ENCODE measurements around the gene NDUFB2.

The NDUFB2 gene

DNA sequence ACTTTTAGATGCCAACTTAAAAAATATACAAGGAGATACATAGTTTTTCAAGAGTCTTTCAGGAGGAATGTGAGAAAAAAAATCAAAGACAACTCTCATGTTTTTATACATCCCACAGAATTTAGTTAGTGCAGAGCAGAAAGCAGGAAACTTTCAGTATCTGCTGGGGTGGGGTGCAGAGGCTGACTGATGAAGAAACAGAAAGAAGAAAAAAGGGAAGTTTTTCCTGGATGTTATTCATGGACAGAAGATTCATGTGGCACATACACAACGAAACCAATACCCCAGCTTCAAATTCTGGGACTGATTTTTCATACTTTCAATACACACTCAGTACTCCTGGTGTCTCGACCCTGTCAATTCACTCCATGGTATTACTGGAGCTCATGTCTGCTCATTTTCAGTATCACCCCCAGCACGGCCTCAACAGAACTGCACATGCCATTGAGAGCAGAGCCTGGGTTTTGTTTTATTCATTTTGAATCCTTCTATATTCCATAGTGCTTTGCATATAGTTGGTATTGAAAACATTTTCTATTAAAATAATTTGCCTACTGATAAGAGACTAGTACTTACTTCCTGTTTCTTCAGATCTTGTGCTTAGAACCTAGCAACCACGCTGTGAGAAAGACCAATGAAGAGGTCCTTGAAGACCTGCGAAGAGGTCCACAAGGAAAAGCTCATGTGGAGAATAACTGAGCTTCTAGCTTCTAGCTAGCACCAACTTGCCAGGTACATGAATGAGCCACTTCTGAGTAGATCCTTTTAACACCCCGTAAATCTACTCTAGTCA is 49.0 kb downstream of the NDUFB2 start:
- DNase-seq, result peak; percentile 53 to 67 (median 56)

DNA sequence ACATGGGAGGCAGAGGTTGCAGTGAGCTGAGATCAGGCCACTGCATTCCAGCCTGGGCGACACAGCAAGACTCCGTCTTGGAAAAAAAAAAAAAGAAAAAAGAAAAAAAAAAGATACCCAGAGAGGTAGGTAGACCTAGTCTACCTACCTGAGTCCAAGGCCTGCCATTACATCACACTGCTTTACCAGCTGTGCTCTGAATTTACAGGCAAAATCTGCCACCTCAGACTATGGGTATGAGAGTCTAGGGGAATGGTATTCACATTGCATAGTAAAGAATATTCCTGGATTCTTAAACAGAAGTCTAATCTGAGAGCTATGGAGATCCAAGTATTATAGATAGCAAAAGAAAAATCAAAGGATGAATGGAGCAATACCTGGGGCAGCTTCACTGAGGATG is 50.2 kb downstream of the NDUFB2 start:
- DNase-seq, result no peak

GRCh38 chr7:140752533-140752932 is 56.0 kb downstream of the NDUFB2 start:
- DNase-seq, result peak; percentile 2 to 35 (median 29)

DNA sequence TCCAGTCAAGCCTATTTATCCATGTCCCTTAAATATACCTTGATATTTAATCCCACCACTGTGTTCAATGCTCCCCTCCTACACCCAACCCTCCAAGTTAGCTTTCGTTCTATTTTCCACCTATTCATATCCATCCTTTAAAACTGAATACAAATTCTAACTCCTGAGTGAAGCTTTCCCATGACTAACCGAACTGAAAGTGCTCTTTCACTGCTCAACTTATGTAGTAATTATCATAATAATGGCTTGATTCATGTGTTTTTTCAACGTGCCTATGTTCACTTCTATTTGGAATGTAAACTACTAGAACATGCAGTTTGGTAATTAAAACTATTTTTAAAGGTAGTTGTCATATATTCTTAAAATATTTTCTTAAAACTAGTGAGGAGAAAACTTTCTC is 58.0 kb downstream of the NDUFB2 start:
- DNase-seq, result no peak
